Epithelial cell of proximal tubule (primary cell): ENCODE measurements around the gene PKHD1. TPM values are rescaled to one million over a fixed set of nuclear protein-coding genes. Genes with fewer than 3 reads are reported as not detected.
A peak's percentile ranks its signal among the peaks of the same experiment; 100 is the strongest.

ENCODE experiments used
- DNase-seq: peaks from one replicate; pipeline ENCODE4 v3.0.0-alpha.2; 2011; ENCODE audit warnings: low read depth
- H3K4me3 ChIP-seq: 2 replicates; pipeline ENCODE4 v1.5.1; 2011; ENCODE audit warnings: low read depth, mild to moderate bottlenecking, low read length
- total RNA-seq: library from RNA; depleted of rRNA; stranded (reverse); fragments of >200 nt; gene quantifications from 2 replicates; pipeline ENCODE4 v1.2.3, GENCODE V29; 2015
- TF ChIP-seq, protein P1 (sequence below): conservative IDR thresholded peaks from 2 replicates; pipeline ENCODE4 v1.5.1; 2012; ENCODE audit warnings: low read depth, mild to moderate bottlenecking, low read length

PKHD1 gene
- total RNA-seq, 1 donor from 2014 or later, result 1.7 TPM

DNA sequence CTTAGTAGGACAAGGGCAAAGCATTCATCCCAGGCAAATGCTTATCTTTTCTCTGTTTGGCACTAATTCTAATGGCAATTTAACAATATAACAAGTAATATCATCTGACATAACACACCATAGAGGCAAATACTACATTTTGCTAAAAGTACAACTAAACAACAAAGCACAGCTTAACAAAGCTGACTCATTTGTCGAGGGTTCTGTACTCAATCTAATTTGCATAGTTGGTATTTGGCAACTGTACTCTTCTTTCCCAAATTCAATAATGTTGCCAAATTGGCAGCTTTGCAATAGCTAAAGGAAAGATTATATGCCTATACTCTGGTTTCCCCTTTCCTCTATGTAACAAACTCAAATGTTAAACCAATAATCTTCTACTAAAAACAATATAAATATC, 461.0 kb downstream of the PKHD1 start:
- DNase-seq, result no peak
- TF ChIP-seq, protein P1, sequence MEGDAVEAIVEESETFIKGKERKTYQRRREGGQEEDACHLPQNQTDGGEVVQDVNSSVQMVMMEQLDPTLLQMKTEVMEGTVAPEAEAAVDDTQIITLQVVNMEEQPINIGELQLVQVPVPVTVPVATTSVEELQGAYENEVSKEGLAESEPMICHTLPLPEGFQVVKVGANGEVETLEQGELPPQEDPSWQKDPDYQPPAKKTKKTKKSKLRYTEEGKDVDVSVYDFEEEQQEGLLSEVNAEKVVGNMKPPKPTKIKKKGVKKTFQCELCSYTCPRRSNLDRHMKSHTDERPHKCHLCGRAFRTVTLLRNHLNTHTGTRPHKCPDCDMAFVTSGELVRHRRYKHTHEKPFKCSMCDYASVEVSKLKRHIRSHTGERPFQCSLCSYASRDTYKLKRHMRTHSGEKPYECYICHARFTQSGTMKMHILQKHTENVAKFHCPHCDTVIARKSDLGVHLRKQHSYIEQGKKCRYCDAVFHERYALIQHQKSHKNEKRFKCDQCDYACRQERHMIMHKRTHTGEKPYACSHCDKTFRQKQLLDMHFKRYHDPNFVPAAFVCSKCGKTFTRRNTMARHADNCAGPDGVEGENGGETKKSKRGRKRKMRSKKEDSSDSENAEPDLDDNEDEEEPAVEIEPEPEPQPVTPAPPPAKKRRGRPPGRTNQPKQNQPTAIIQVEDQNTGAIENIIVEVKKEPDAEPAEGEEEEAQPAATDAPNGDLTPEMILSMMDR, result no peak
- H3K4me3 ChIP-seq, result no peak overlapping the region

- TF ChIP-seq, protein P1, result no peak
- DNase-seq, result no peak
- H3K4me3 ChIP-seq, result no peak overlapping the region
Observed at GRCh38 chr6:51625566-51625965, 461.8 kb downstream of the PKHD1 start.

DNA sequence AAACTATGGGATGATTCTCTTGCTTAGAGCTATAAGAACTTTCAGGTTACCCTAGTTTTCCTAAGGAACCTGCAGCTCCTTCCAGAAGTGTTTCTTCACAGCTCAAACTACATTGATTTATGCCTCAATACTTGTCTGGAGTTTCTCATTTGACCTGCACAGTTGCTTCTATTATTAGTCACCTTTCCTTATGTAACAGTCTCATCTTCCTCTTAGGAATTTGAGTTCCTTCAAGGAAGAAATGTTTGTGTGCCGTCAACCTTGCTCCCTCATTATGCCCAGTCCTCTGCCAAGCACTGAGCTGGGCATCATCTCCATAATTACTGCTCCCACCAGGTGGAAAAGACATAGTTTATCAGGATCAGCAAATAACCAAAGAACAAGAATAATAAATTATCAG, 466.4 kb downstream of the PKHD1 start:
- TF ChIP-seq, protein P1, result no peak
- H3K4me3 ChIP-seq, result no peak overlapping the region
- peak; percentile 10 for DNase-seq

DNA sequence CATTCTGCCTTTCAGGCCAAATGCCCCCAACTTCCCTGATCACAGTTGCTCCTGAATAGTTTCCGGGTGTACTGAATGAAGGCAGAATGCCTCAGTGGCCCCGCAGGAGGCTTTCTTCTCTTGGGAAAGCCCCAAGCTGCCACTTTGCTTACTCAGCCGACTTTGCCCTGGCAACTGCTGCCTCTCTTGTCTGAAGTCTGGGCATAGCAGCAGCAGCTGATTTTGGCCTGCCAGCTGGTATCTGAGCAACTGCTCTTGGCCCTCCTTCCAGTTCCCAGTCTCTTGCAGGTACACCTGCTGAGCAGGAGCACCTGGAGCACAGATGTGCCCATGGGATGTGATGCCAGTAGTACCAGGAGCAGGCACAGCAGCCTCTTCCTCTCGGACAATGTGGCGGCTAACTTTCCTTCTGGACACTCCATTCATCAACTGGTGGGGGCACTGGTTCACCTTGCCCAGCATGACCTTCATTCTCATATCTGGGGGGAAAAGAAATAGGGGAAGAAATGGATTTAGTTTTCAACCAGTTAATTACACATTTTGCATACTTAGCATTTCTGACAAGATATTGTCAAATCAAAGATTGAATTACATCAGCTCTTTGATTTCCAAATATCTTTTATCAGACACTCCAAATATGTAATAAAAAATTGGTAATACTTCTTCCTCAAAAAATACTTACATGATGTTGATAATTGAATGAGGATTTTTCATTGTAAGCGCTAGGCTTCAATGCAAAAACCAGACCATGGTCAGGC, 468.2 kb downstream of the PKHD1 start:
- H3K4me3 ChIP-seq, result no peak overlapping the region
- TF ChIP-seq, protein P1, result no peak
- DNase-seq, result peak; percentile 15

DNA sequence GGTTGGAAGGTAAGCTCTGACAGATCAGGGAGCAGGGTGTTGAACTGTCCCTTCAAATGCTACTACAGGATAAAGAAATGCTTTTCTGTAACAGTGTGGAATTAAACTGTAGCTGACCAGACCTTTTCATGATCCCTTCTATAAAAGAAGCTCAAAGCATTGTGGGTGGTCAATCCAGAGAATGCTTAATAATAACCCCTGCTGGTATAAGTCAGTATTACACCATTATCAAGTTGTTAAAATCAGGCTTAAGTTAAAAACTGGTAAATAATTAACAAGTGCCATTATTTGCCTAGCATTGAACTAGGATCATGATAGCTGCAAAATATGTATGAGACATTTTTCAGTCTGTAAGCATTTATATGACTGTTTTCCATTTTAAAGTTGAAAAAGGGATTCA, 468.9 kb downstream of the PKHD1 start:
- no peak for DNase-seq
- no peak overlapping the region for H3K4me3 ChIP-seq
- TF ChIP-seq, protein P1, result peak; percentile 43

GRCh38 chr6:51617751-51618150, 469.7 kb downstream of the PKHD1 start:
- no peak for DNase-seq
- H3K4me3 ChIP-seq, result no peak overlapping the region
- TF ChIP-seq, protein P1, result no peak

- DNase-seq, result no peak
- no peak overlapping the region for H3K4me3 ChIP-seq
- TF ChIP-seq, protein P1, result no peak
Observed at GRCh38 chr6:51616243-51616642, 471.2 kb downstream of the PKHD1 start.
